GM18867 (cell line): ENCODE measurements around the gene ZCRB1.

Experiments
- ATAC-seq: cut with Tn5 transposase; IDR thresholded peaks from one replicate; pipeline ENCODE4 v1.9.1; 2021; ENCODE audit warnings: mild to moderate bottlenecking, moderate library complexity; ENCODE audit not compliant: unreplicated experiment

ZCRB1 gene

DNA sequence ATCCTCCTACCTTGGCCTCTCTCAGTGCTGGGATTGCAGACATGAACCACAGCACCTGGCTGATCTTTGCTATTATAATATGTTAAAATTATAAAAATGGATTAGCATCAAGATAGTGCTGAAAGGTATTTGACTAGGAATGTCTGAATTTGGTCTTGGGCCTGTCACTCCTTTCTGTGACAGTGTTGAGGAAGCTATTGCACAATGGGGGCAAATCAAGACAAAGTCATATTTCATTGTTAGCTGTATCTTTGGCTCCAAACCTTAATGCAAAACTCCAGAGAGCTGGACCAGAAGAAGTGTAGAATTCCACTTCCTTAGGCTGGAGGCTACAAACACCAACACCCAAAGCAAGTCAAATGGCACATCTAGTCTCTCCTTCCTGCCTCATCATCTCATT lies 42.2 kb downstream of the ZCRB1 start:
- no peak for ATAC-seq

DNA sequence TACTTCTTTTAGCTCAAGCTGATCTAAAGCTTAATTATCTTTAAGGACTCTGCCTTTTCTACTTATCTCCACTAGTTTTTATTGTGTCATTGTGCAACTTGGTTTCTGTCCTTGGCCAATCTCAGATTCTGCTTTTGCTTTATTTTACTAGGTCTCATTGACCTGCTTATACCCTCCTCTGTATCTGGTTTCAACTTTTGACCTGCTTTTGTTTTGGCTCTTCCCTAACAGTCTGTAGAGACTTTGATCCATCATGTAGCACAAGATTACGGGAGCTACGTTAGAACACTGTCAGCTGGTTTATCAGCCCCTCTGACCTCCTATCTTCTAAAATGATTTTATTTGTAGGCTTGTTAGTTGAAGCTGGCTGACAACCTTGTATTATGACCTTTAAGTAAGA lies 43.6 kb downstream of the ZCRB1 start:
- no peak for ATAC-seq

DNA sequence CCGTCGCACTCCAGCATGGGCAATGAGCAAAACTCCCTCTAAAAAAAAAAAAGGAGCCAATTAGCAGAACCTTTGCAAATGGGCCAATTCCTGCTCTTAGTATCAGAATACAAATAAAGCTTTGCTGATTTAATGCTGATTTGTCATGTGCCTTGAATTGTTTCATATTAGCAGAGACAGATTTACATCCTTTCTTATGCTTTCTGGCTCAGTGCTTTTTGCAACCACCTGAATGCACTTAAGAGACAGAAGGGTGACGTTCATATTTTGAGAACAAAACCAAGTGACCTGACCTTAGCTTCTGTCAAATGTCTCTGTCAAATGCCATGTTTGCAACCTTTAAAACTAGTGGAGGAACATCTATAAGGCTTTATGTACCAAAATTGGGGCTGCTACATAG lies 44.0 kb downstream of the ZCRB1 start:
- ATAC-seq: no peak

DNA sequence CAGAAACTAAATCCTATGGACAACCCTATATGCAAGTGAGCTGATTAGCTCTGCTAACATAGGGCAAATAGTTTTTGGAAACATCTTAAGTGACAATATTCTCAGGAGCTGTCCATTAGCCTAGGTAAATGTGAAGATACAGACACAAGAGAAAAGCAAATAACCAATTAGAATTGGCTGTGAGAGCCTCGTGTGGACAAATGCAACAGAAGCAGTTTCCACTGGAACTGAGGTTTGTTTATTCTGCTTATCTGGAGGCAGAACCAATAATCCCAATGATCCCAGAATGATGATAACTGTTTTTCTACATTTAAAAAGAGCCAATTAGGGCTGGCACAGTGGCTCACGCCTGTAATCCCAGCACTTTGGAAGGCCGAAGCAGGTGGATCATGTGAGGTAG lies 44.6 kb downstream of the ZCRB1 start:
- no peak for ATAC-seq

DNA sequence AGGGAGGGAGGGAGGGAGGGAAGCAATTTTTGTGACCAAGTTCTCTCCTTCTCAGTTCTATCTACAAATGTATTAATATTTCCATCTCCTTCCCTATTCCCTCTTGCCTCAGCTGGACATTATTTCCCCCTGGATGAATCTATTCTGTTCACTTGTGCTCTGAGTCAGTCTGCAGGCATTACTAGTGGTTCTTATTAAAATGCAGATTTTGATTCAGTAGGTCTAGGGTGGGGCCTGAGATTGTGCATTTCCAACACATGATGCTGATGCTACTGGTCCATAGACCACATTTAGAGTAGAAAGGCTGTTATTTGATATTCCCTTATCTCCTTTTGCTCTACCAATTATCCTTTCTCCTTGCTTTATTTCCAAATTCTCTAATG lies 47.8 kb downstream of the ZCRB1 start:
- no peak for ATAC-seq

DNA sequence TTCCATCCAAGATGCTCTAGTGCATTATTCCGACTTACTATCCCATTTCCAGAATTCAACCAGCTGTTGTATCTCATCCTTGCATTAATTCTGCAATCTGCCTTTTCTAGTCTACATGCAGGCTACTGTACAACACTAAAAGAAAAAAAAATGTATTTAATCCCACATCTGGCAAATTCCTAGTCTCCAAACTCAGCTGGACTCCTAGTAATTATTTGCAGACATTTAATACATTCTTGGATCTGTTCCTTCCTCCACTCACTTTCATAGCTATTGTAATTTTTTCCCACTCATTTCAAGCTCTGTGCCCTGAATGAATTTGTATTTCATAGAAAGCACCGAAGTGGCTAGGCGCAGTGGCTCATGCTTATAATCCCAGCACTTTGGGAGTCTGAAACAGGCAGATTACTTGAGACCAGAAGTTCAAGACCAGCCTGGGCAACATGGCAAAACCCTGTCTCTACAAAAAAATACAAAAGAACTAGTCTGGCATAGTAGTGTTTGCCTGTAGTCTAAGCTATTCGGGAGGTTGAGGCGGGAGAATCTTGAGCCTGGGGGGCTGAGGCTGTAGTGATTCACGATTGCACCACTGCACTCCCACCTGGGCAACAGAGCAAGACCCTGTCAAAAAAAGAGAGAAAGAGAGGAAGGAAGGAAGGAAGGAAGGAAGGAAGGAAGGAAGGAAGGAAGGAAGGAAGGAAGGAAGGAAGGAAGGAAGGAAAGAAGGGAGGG lies 48.3 kb downstream of the ZCRB1 start:
- ATAC-seq: no peak

DNA sequence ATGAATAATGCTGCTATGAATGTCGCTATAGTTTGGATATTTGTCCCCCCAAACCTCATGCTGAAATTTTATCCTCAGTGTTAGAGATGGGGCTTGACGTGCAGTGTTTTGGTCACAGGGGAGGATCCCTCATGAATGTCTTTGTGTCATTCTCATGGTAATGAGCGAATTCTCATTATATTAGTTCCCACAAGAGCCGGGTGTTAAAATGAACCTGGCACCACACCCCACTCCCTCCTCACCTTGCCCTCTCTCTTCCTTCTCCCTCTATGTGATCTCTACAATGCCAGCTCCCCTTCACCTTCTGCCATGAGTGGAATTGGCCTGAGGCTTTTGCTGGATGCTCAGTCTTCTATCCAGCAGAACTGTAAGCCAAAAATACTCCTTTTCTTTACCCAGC lies 50.4 kb downstream of the ZCRB1 start:
- ATAC-seq: no peak

DNA sequence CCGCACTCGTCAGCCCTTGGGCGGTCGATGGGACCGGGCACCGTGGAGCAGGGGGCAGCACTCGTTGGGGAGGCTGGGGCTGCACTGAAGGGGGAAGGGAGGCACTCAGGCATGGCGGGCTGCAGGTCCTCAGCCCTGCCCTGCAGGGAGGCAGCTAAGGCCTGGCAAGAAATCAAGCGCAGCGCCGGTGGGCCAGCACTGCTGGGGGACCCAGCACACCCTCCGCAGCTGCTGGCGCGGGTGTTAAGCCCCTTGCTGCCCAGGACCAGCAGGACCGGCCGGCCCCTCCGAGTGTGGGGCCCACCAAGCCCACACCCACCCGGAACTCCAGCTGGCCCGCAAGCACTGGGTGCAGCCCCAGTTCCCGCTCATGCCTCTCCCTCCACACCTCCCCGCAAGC lies 52.2 kb downstream of the ZCRB1 start:
- no peak for ATAC-seq

DNA sequence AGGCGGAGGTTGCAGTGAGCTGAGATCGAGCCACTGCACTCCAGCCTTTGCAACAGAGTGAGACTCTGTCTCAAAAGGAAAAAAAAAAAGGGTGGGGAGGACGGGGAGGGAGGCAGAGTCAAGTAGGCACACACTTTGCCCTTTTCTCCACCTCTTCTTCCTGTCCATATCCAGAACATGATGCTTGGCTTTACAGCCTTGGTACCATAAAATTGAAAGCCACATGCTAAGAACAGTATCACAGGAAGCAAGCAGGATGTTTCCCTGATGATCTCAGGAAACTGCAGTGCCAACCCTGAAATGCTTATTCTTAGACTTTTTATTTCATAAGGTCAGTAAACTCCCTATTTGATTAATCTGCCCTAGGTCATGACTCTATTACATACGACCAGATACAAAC lies 55.3 kb downstream of the ZCRB1 start:
- ATAC-seq: no peak

DNA sequence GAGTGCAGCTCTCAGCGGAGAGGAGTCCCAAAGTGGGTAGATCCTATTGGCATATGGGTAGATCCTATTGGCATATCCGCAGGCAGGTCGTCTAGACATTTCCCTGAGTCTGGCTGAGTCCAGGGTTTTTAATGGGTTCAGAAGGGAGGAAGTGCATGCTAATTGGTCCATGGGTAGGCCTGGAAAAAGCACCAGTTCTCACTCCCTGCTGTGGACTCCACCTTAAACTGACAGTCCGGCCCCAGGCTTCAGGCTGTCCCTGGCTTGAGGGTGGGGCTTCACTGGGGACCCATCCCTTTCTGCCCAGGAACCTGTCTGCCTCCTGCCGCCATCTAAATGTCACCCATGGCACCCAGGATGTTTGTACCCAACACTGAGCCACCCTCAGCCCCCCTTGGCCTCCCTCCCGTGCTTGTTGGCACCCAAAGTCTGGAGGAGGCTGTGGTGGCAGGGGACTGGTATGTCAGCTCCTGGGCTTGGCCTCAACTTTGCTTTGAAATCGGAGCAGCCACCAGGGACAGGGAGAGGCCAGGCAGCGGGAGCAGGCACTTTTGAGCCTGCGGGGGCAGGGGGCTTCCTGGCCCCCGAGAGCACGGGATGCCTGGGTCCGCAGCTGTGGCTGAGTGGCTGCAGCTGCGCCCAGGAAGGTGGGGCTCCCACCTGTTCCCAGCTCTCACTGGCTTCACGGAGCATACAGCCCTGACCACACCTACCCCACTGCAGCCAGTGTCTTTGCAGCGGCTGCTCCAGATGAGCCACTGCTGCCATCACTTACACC lies 58.3 kb downstream of the ZCRB1 start:
- ATAC-seq: no peak

DNA sequence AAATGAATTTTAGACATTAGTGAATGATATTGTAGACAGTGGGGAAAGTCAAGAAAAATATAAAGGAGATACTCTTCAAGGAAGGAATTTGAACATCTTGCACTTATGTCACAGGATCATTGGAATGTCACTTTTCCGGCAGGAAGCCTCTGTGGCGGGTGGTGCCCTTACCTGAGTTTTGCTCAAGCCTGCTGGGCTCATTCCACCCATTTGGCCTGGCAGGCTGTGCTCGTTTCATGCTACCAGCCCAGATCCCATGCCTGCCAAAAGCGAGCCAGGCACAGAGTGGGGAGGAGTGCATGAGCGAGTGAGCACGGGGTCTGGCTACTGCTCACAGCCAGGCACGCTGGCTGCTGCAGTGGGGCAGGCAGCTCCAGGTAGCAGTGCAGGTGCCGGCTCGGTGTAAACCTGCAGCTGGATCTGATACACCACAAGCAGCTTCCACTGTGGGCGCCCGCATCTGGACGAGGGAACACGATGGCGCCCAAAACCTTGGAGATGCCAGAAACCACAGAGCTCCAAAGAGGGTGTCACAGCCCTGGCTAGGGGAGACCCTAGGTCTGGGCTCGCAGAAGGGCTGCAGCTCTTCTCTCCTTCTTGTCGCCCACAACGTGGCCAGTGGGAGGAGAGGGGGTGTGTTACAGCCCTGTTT lies 59.2 kb downstream of the ZCRB1 start:
- no peak for ATAC-seq

DNA sequence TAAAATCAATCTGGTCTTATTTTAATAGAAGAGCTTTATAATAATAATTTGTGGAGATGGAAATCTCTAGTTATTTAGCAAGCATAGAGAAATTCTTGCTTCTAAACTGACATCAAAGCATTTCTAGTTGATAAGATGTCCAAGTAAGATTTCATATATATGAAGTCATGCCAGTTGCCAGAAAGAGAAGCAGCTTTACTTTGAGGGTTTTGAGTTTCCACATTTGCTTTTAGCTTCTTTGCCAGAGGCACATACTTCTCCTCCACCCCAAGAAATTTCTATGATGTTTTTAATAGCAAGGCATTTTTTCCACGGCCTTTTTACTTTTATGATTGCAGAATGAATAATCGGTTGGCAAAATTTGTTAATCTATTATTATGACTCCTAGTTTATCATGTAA lies 63.6 kb downstream of the ZCRB1 start:
- no peak for ATAC-seq
